Fibroblast of skin of left quadriceps (primary cell): ENCODE measurements around the gene DPT.

Experiments
- DNase-seq, 2 experiments: peaks; one replicate each; pipeline ENCODE4 v3.0.0-alpha.2; 2013; ENCODE audit warnings: low read depth in 2 of 2

DPT gene

DNA sequence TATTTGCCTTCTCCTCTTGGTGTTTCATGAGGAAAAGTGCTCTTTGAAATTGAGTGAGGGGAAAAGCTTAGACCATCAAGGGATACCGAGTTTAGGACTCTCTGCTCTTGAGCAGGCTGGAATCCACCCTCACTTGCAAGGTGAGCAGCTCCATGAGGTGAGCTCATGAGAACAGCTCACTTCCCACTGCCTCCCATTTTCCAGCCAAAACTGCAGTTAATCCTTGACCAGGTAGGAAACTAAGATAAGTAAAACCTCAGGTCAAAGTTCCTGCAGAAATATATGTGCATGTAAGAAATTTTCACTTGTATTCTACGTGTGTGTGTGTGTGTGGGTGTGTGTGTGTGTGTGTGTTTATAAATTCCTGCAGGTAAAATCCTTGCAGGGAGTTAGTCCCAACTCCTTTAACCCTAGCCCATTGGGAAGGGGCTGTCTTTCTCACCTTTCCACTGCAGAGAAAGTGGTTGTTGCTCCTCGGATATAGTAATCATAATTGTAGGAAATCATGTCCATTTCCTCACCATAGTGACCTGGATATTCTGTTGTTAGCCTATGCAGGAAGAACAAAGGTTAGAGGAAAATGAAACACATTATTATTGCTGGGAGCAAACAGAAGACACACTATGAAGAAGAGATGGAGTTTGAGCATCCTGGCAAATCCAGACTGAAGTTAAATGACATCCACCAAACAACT lies 28.3 kb downstream of the DPT start:
- DNase-seq, result no peak

DNA sequence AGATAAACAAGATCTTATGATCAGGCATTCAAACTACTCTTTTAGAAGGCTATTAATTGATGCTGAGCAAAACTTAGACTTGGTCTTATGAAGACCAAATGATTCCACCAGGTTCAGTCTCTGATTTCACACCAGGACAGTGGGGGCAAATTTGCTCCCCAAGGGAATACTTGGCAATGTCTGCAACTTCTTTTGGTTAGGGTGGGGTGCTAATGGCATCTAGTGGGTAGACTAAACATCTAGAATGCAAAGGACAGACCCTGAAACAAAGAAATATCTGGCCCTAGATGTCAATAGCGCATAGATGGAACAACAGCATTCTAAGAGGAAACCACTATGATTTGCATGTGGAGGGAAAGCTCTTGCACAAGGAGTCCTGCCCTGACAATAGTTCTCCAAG lies 30.6 kb downstream of the DPT start:
- DNase-seq, result no peak

DNA sequence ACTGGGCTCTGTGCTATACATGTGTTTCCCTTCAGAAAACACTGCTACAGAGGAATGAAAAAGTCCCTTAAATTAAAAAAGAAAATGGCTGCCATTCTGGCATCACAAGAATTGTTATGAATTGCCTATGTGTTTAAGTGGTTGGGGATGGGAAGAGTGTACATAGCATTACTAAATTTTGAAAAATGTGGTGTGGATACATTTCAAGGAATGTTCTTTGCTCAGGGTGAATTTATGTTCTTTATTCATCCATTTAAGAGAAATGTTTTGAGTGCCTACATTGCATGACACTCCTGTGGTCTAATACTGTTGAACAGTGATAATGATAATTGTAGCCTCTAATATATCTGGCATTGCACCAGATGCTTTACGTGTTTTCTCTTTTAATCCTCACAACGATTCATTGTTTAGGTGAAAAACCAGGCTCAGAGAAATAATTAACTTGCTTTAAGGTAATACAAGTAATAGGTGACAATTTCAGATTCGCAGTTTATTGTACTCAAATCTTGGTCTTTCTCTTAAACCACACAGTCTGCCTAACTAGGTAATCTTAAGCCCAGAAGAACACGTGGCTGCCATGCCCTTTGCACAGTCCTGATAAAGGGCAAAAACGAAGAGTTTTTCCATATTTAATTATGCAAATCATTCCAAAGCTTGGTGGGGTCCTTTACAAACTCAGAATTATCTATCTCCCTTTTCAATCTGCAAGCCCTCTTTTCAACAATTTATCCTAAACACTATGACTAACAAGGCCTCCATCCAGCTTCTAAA lies 31.5 kb downstream of the DPT start:
- no peak for DNase-seq

DNA sequence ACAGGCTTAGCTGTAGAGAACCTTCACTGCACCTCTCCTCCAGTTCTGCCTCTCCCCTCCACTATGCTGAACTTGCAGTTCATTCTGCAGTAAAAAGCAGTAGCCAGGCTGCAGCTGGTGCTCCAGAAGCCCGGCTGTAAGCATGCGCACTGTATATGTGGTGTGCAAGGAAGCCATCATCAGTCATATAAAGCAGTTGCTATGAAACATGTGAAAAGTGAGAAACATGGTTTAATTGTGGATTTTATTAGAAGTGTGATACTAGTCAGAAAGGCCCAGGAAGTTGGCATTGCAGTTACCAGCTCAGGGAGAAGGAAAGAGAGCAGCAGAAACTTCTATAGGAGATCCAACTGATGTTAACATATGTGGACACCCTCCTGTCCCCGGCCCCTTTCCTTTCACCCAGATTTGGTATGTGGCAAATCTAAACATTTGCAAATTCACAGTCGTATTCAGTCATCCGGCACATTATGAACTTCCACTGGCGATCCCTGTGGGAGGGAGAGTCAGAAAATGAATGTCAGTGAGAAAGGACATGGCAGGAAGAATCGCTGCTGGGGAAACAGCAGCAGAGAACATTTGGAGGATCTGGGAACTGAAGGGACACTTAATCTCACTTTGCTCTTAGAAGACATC lies 32.8 kb downstream of the DPT start:
- DNase-seq, result no peak

DNA sequence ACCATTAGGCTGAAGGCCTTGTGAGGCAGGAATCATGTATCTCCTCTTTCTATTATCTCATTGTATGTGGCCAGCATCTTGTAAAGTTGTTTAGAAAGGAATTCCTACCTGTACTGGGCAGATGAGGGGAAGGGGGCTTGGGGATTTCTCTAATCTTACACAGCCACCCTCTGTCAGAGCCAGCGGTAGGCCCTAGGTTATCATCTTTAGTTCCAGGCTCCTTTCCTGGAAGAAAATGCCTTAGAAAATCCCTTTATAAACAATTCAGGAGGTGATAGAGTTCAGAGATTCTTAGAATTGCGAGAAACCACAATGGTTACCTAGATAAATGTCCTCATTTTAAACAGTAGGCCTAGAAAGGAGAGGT lies 35.2 kb downstream of the DPT start:
- no peak for DNase-seq

DNA sequence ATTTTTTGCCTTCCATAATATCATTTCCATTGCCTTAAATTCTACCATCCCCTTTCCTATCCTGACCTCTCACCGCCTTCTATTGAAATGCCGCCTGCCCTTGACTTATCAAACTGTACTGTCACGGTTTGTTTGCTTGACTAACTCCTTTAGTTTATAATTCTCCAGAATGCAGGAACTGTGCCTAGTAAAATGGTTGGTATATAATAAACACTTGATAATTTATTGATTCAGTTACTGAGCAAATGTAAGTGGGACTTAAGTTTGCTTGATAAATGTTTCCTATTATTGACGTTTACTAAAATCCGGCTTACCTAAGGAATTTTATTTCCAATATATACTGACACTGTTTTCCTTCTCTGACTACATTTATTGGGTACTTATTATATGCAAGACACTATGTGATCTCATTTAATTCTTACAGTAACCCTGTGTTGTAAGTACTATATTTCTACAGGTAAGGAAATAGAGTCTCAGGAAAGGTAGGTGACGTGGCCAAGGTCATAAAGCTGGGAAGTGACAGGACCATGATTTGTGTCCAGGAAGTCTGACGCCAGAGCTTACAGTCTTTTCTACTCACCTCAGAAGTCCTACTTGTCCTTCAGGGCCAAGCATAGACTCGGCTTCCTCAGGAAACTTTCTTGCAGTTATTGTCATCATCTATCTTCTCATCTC lies 35.7 kb downstream of the DPT start:
- DNase-seq, result no peak

DNA sequence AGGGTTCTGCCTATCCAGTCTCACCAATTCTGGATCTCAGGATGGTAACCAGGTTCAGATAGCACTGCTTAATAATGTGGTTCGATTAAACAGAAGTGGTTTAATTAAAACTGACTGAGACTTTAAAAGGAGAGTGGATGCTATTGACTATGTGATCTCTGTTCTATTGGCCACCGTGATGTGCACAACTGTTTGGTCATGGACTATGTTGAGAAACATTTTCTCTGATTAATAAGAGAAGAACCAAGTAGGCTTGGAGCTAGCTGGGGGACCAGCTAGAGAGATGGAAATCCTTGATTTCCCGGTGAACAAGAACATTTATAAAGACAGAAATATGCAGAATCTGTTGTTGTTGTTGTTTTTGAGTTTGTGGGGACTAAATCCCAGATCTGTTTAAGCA lies 36.5 kb downstream of the DPT start:
- DNase-seq, result no peak

DNA sequence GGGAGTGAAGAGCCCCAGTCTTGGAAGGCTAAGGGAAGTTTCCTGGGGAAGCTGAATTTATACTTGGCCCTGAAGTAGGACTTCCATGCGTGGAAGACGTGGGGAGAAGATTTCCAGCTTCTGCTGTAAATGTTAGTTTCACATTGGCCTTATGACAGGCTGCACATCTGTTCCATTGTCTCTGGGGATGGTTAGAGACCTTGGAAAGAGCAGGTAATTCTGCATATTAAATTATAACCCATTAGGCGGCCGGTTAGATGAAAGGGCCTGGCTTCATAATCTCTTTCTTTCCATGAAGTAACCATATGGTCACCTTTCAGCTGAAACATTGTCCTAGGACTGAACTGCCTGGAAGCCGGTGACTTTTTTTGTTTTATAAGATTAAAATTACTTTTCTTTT lies 37.5 kb downstream of the DPT start:
- DNase-seq, result no peak

DNA sequence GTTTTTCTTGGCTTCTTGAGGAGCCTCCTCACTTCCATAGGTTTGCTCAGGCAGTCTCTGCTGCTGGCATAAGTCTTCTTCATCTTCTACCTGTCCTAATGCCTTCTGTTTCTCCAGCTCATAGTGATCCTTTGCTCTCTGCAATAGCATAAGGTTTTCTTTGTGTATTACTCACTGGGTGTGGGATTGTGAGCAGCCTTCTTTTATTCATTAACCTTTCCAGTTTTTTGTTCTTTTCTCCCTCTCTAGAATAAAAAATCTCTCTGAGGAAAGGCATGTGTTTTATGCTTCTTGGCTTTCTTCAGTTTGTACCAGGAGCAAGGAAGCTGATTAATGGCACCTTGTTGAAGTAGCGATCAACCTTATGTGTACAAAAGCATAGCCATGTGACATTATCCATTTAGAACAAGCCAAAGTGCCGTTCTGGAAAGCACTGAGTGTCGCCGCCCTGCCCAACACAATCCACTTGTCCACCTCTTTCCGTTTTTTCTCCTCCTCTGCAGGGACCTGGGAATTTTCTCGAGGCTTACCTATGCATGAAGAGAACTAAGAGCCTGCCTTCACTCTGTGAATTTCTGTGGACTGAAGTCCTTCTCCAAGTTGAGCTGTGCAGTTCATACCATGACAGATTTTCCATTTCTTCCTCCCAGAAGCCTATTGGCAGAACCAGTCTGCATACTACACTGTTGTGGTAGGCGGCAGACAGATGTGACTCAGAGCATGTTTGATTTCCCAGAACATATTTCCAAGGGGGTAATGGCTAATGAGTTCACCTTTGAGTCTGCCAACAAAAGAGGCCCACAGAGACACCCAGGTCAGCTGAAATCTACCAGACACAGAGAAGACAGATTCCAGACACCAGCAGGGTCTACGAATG lies 39.0 kb downstream of the DPT start:
- DNase-seq, result peak in 1 of 2 experiments; percentile 19

DNA sequence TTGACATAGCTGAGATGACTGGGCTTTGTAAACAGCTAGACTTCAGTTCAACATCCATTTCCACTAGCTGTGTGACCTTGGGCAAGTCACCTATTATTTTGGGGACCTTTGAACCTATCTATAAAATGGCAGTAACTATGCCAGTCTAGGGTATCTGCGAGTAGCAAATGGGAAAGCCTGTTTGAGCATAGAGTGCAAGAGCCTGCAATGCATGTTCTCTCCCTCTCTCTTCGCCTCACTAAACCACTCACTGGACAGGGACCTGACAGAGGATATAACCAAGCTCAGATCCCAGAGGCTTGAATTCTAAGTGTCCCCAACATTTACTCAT lies 39.7 kb downstream of the DPT start:
- no peak for DNase-seq

DNA sequence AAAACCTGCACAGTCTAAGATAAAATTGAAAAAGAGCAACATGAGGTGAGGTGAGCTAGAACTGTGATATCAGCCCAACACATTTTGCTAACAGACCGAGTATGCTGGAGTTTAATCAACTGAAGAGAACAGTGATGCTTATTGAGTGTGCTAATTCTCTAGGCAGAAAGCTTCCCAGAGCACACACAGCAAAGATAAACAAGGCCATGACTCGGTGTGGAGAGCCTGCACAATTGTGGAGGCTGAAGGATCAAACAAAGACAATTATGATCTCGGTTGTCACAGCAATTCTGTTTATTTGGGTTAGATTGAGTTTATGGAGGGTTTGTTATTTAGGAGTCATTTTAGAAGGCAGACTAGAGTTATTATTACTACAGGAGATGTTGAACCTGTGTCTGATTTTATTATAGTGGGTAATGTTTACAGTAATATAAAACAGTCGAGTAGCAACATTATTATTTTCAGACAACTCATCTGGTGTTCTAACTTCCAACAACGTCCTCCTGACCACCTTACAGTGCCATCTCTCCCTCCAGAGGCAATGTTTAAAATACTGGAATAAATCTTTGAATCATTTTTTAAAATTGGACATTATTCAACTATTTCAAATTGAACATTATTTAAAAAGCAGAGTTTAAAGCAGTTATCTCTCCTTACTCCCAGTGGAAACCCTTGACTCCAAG lies 40.2 kb downstream of the DPT start:
- no peak for DNase-seq

DNA sequence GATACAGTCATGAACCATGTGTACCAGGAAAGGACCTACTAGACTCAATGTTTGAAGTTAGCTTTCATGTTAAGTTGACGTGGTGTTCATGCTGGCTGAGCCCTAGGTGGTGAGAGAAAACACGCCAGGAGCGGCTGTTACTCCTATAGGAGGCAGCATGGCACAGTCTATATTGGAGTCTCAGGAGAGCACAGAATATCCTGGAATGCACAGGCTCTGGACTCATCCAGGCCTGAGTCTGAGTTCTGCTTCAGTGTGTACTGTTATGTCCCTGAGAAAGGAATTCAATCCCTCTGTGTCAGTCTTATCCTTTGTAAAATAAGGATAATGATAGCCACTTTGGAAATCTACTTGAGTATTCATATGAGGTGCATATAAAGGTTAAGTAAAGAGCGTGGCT lies 41.2 kb downstream of the DPT start:
- no peak for DNase-seq

DNA sequence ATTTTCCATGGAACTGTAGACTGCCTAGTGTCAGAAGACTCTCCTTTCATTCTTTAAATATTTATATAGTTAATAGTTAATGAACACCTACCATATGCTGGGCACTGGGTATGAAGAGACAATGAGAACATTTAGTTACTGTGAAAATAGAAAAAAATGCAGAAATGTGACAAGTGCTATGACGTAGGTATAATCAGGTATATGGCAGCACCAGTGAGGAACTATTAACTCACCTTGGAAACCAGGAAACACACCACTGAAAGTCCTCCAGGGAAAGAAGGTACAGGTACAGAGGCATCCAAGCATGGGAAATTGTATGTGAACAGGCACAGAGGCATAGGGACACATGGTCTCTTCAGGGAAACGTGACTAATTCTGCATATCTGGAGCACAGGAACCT lies 42.3 kb downstream of the DPT start:
- no peak for DNase-seq

DNA sequence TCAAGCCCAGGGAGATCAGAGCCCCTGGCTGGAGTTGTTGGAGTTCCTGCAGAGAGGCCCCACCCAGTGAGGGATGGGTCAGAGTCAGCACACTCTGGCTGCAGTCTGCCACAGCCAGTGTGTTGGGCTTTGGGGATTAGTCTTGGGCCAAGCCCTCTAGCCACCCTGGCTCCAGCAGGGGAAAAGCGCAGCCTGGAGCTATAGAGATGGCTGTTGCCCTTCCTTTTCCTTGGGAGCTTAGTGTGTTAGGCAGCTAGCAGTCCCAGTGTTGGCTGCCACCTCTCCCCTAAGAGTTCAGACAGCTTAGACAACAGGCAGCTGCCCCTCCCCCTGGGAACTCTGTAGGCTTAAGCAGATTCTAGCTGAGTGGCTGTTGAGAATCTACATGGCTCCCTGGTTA lies 45.1 kb downstream of the DPT start:
- no peak for DNase-seq

DNA sequence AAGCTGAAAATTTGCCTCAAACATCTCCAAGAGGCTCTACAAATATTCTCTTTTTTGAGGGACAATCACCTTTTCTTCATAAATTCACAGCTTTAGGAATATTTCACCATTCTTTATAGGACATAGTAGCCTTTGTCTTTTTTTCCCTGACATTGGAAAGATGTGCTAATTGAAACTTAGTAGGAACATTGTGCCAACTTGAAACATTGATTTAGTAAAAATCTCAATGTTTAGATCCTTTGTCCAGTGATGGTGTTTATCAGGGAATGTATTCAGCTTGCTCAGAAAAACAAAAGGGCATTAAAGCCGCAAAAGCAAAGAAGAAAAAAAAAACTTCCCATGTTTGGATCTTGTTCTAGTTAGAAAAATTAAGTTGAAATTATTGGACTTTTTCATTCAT lies 52.1 kb downstream of the DPT start:
- no peak for DNase-seq

DNA sequence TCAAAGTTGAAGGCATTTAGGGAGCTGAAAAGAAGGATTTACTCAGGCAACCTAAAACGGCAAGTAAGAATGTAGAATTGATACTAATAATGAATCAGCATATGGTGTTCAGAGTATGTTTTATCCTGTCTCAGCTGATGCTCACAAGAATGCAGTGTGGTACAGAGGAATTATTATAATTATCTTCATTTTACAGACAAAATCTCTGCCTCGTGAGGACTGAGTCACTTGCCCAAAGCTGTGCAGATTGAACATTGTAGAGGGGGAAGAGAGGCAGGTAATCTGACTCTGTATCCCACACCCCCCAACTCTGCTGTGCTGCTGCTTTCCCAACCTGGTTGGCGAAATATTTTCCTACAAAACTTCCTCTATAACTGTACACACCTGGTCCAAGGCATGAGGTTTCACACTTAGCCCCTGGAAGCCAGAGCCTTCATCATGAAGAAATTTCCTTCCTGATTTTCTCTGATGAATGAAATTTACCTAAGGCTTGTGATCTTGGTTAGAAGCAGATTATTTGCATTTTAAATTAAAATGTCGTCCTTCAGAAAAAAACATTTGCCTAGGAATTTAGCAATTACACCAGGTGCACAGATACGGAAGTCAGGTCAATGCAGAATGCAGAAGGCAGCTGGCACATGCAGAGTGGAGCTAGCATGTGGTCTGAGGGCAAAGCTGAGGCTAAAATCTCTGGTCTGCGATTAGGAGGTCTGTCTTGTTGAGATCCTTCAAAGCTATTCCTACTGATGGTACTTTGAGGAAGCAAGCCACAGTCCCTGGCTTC lies 52.8 kb downstream of the DPT start:
- no peak for DNase-seq

DNA sequence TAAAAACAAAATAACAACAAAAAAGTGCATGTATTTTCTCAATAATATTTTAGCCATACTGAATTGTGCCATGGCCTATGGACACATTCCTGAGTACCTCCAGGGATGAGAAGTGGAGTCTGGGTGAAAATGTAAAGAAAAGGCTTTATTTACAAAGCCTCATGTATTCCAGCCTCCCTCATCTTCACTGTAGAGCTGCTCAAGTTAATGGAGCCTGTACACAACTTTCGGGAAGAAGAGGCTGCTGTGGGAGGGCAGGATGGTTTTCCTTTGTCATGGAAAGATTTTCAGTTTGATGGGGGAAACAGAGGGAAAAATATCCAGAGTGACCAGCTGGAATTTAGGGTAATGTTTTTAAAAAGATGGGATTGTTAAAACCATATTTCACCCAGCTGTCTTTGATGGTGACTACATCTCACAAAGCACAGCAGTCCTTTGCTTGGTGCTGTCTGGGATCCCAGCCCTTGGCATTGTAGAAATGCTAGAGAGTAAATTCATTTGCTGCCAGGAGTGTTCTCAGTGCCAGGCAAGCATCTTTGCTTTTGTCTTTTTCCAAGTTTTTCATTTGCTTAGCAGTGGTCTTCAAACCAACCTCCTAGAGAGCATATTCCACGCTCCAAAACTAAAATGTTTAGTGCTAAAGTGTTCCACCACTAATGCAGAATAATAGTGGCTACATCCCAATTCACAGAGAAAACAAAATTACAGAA lies 54.9 kb downstream of the DPT start:
- DNase-seq, result no peak

DNA sequence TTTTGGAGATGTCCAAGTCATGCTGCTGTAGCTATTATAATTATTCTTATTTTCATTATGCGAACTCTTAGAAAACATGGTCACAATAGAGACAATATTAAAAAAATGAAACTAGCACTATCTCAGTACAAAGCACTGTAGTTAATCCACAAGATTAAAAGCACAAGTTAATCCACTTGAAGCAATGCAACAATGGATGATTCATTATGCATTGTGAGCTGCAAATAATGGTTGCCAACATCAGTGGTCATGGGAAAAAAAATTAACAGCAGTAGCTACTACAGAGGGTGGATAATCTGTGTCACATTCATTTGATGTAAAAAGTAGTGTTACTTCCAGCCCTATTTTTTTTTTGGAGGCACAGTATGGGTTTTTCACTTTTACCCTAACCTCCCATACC lies 56.7 kb downstream of the DPT start:
- no peak for DNase-seq

DNA sequence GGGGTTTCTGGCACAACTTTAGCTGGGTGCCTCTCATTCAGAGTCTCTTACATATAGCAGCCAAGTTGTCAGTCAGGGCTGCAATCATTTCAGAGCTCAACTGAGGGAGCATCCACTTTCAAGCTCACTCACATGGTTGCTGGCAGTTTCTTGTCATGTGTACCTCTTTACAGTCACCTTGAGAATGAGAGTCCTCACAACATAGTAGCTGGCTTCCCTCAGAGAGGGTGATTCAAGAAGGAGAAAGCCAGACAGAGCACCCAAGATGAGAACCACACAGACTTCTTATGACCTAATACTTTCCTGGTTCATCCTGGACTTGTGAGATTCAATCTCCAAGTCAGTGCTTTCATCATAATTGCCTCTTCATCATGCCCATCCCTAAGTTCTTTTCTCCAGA lies 57.2 kb downstream of the DPT start:
- DNase-seq, result no peak

DNA sequence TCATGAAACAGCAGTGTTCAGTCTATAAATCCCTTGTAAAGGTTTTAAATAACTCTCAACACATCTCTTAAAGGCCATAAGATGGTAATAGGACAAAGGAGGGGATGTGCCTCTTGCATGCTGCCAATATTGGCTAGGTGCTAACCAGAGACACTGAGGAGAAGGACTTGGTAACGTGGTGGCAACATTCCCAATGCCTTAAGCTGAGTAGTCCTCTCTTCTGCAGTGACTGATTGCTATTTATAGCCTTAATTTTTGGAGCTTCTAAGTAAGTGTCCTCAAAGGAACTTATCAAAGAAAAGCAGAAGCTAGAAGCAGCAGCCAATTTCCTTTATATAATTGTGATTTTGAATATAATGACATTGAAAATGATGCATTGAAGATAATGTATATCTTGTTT lies 63.0 kb downstream of the DPT start:
- no peak for DNase-seq
